Astrocyte of the cerebellum (primary cell): ENCODE results near the gene TSPAN7.

Experiments used
- DNase-seq: peaks from one replicate; pipeline ENCODE4 v3.0.0-alpha.2; 2011; ENCODE audit warnings: low read depth
- H3K4me3 ChIP-seq: 2 replicates; pipeline ENCODE4 v1.5.1; 2011; ENCODE audit warnings: mild to moderate bottlenecking, low read depth, low read length, moderate library complexity
- CTCF ChIP-seq: IDR thresholded peaks from 2 replicates; pipeline ENCODE4 v1.5.1; 2012; ENCODE audit warnings: low read length, low read depth, moderate library complexity, mild to moderate bottlenecking; ENCODE audit errors: missing control alignments
- in situ Hi-C: cut with HindIII; loops from 2 replicates; pipeline ENCODE4 v1.10.0; 2017; ENCODE audit warnings: low sequenced_read_pairs

TSPAN7 gene

GRCh38 chrX:38538134-38538533, 23.2 kb upstream of the TSPAN7 start:
- no peak overlapping the region for H3K4me3 ChIP-seq
- in situ Hi-C loops: no loop called here
- no peak for TF ChIP-seq CTCF
- no peak for DNase-seq

- TF ChIP-seq CTCF: no peak
These were observed 21.6 kb upstream of the TSPAN7 start for GRCh38 chrX:38539748-38540147.

GRCh38 chrX:38548508-38548907, 12.8 kb upstream of the TSPAN7 start:
- in situ Hi-C loops: no loop called here
- no peak for DNase-seq
- no peak overlapping the region for H3K4me3 ChIP-seq
- no peak for TF ChIP-seq CTCF

More at GRCh38 chrX:38539748-38540147, 21.6 kb upstream of the TSPAN7 start:
- in situ Hi-C loops: no loop called here
- no peak overlapping the region for H3K4me3 ChIP-seq
- DNase-seq: no peak

- no peak overlapping the region for H3K4me3 ChIP-seq
- TF ChIP-seq CTCF: no peak
- DNase-seq: no peak
- in situ Hi-C loops: no loop called here
These were observed 8.6 kb upstream of the TSPAN7 start for GRCh38 chrX:38552721-38553120.

- no peak overlapping the region for H3K4me3 ChIP-seq
- in situ Hi-C loops: no loop called here
- no peak for DNase-seq
- TF ChIP-seq CTCF: no peak
These were observed 2.7 kb upstream of the TSPAN7 start for GRCh38 chrX:38558686-38559085.

- no peak for TF ChIP-seq CTCF
- in situ Hi-C loops: no loop called here
These were observed 591 bp upstream of the TSPAN7 start for GRCh38 chrX:38560776-38561125.

GRCh38 chrX:38561951-38562719, 793 bp downstream of the TSPAN7 start:
- peak overlapping the region; percentile 48 for H3K4me3 ChIP-seq
- no peak for TF ChIP-seq CTCF
- in situ Hi-C loops: no loop called here
- no peak for DNase-seq

More at GRCh38 chrX:38560776-38561125, 591 bp upstream of the TSPAN7 start:
- peak overlapping the region; percentile 48 for H3K4me3 ChIP-seq
- no peak for DNase-seq
